ENCODE data around the gene SMCO1.

DNA sequence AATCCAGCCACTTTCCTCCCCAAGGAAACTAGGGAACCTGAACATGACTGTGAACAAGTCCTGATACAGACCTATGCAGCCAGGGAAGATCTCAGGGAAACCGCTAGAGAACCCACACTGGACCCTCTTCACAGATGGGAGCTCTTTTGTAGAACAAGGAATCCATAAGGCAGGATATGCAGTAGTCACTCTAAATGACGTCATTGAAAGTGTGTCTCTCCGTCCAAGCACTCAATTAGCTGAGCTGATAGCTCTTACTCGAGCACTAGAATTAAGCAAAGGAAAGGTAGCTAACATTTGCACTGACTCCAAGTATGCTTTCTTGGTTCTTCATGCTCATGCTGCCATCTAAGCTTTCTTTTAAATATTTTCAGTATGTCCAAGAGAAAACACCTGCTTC lies 10.0 kb upstream of the SMCO1 start:
- TF ChIP-seq CTCF (IDR thresholded peaks at IDR 0.05) (no peak), POLR2A (IDR thresholded peaks at IDR 0.05) (no peak)
